DMS79 treated with DMSO at 0.1 percent for 48 hours (cell line): ENCODE data around the gene SLC35F6.
"Not testable (repeated sequence)": the region's sequence is repeated elsewhere in the genome, so short reads cannot be mapped to it uniquely, and the experiment has no call there.

ENCODE experiments used
- DNase-seq: peaks from one replicate; lab custom pipeline; 2025; lab: John Stamatoyannopoulos, UW

The SLC35F6 gene

DNA sequence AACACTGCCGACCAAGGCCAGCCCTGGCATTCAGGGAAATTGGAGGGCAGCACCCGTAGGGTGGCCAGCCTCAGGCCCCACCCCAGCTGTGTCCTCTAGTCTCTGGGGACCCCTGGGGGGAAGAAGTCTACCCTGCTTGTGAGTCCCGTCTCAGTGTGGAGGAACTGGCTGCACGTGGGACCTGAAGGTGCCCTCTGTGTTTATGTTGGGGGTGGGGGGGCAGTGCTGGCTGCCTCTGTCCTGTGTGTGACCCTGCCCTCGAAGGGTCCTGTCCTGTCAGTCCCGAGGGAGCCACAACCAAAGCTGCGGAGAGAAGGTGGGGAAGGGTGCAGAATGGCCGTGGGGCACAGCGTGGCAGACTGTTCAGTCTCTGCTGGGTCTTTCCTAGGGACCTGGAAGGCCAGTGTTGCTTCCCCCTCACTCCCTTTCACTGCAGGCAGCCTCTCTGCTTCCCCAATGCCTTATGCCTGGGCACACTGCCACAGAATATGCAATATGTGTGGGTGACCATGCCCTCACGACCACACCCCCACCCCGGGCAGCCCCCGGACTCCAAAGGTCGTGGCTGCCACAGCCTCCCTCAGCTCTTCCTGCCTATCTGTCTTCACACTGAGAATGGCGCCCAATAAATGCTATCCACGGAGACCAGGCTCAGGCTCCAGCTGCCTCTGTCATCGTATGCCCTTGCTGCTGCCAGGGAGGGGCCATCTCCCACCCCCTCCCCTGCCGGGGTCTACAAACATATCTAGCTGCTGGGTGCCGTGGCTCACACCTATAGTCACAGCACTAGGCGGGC, 33.3 kb upstream of the SLC35F6 start:
- DNase-seq = no peak

- no peak for DNase-seq
Measured at GRCh38 chr2:26731714-26732113, 32.4 kb upstream of the SLC35F6 start.

DNA sequence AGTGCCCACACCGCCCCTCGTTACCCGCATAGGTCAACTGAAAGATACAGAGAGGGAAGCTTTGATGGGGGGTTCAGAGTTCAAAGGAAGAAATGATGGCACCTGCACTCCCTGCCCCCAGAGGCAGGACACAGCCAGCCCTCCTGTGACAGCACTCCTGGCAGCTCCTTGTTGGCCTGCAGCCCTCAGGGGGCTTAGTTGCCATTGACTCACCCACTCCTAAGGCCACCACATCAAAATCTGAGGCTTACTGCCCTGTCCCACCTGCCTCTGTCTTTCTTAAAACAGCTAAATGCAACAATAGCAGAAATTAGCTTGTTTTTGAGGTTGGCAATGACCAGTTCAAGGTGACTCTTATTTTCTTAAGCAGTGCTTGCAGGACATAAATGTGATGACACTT, 31.6 kb upstream of the SLC35F6 start:
- no peak for DNase-seq

DNA sequence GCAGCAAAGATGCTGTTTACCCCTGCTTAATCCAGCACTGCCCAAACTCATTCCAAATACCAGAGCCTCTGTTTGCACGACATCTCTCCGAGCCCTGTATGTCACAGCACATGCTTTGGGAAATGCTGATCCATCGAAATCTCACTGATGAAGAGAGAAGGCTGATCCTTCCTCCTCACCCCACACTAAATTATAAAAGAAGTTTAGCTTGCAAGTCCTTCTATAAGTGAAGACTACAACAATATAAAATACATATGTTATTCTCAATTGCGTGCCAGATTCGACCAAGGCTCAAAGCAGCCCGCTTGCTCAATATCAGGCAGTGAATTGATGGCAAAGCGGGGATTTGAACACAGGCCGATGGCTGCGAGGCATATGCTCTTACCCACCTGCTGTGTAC, 30.7 kb upstream of the SLC35F6 start:
- DNase-seq = no peak

- DNase-seq = no peak
Measured at GRCh38 chr2:26735097-26735496, 29.0 kb upstream of the SLC35F6 start.

- no peak for DNase-seq
Measured at GRCh38 chr2:26735883-26736588, 28.0 kb upstream of the SLC35F6 start.

- no peak for DNase-seq
Measured at GRCh38 chr2:26737221-26737620, 26.9 kb upstream of the SLC35F6 start.

DNA sequence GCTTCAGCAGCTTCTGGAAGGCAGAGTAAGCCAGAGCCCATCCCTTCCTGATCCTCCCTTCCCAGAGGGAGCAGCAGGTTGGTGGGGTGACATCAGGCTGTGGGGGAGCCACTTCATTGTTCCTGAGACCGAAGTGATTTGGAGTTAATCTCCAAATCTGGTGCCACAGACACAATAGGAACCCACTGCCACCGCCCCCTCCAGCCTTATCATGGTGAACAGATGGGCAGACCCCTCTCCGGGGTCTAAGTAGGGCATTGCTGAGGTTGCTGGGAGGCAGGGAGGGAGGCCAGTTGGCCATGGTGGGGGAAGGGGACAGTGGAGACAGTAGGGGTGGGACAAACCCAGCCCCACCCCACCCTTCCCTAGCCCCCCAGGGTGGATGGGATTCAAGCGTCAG, 25.6 kb upstream of the SLC35F6 start:
- DNase-seq = no peak

DNA sequence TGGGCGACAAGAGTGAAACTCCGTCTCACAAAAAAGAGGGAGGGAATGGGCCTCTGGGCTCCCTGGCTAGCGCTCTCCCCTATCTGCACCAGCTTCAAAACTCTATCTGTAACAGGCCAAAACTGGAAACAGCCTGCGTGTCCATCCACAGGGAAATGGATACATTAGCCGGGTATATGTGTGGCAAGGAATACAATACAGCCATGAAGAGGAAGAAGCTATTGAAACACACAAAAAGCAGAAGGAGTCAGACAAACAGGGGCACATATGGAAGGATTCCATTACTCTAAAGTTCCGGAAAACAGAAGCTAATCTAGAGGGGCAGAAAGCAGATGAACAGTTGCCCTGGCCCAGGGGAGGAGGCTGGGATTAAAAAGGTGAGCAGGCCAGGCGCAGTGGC, 24.6 kb upstream of the SLC35F6 start:
- no peak for DNase-seq

GRCh38 chr2:26740346-26740745, 23.7 kb upstream of the SLC35F6 start:
- no peak for DNase-seq

GRCh38 chr2:26740890-26741302, 23.2 kb upstream of the SLC35F6 start:
- no peak for DNase-seq

GRCh38 chr2:26742048-26742770, 21.9 kb upstream of the SLC35F6 start:
- DNase-seq = no peak

DNA sequence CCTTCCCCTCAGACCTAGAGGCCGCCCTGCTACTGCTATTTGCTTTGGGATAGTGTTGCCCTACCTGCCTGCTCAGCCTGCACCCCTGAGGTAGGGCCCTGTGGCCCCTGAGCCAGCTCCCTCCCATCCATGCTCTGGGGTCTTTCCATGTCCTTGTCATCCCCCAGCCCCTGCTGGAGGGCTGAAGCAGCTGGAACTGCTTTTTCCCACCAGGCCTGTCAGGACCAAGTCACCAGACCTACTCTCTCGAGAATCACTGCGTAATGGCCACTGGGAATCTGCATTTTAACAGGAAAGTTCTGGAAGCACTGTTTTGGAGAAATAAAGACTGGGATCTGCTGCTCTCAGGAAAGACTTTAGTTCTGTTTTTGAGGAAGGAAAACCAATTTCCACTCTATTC, 20.2 kb upstream of the SLC35F6 start:
- no peak for DNase-seq

GRCh38 chr2:26744953-26745352, 19.1 kb upstream of the SLC35F6 start:
- no peak for DNase-seq

DNA sequence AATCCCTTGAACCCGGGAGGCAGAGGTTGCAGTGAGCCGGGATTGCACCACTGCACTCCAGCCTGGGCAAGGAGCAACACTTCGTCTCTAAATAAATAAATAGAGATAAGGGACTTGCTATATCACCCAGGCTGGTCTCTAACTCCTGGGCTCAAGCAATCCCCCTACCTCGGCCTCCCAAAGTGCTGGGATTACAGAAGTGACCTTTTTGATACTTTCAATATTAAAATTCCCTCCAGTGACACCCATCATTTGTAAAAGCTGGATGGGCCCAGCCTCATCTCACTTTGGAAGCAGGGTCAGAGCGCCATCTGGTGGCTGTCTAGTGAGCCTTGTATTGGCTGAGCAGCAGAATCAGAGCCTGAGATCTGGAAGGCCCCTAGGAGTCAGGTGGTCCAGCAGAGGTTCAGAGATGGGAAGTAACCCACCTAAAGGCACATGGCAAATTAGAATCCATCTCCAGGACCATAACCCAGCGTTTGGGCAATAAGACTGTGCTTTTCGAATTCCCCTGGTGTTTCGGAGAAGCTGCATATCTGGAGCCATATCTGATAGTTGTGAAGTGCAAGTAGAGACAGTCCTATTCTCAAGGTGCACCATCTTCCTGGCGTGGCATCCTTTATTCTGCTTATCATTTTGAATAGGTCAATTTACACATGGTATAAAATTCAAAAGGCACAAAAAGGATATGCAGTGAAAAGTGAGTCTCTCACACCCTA, 18.3 kb upstream of the SLC35F6 start:
- DNase-seq = peak; percentile 69

DNA sequence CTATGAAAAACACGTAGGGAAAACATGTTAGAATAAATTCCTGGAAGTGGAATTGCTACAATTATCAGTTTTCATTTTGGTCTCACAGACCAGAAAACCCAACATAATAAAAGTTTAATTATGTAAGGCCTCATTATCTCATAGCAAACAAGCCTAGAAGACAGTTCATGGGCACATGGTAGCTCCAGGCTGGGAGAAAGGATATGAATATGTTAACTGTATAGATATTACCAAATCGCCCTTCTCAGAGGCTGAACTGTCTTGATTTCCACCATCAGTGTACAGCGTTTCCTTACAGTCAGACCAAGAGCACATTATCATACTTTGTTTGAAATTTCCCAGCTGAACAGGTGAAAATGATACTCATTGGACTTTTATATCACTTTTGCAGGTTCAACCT, 17.1 kb upstream of the SLC35F6 start:
- DNase-seq = no peak

- DNase-seq = not testable (repeated sequence)
Measured at GRCh38 chr2:26749787-26750420, 14.2 kb upstream of the SLC35F6 start.

- not testable (repeated sequence) for DNase-seq
Measured at GRCh38 chr2:26750467-26750866, 13.6 kb upstream of the SLC35F6 start.

DNA sequence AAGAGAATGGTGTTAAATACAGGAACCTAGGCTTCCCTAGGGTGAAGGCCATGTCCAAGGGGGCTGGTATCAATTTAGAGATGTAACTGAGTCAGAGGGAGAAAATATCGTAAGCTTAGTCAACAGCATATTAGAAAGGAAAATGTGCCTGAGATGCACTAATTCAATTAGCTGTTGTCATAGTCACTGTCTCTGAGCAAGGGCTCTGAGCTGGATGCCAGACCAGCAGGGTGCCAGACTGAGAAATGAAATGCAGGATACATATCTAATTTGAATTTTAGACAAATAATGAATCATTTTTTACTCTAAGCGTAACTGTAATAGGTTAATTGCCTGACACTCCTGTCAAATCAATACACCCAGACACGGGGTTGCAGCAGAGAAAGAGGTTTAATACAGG, 11.4 kb upstream of the SLC35F6 start:
- DNase-seq = no peak

GRCh38 chr2:26754539-26754938, 9.5 kb upstream of the SLC35F6 start:
- DNase-seq = no peak

DNA sequence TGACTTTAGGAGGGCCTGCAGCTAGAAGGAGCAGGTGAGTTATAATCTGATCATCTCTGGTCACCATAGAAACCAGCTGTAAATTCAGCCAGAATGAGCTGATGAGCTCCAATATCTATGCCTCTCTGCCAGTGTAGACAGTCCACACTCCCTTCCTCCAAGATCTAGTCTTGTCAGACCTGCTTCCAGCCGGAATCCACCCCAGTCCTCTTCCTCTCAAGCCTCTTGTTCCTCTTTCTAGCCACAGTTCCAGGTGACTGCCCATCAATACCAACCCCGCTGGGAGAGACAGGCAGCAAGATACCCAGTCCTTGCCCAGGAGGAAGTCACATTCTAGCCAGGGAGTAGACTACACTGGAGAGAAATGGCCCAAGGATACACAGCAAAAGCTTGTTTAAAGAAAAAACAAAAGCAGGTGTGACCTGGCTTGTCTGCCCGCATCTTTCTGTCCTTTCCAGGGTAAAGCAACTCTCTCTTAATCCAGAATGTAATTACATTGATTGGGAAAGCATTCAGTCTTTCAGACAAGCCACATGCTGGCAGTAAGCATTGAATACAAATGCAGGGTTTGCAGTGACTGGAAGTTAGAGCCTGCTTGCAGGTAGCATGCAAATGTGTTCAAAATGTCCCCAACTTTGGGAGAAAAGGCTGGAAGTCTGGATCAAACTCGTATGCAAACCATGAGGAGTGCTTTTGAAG, 9.0 kb upstream of the SLC35F6 start:
- peak; percentile 68 for DNase-seq
